HepG2 (cell line): ENCODE measurements around the gene CARTPT. TPM values are rescaled to one million over a fixed set of nuclear protein-coding genes. Genes with fewer than 3 reads are reported as not detected.

Experiments
- AGO2 ChIP-seq: fragments of 200-400 bp; formaldehyde crosslinking; optimal IDR thresholded peaks from 2 replicates; pipeline ENCODE3; 2017; ENCODE audit warnings: mild to moderate bottlenecking, low read depth, low read length, moderate library complexity
- AKAP8 ChIP-seq: sonication (generic); formaldehyde crosslinking; IDR thresholded peaks from 2 replicates; pipeline ENCODE4 v1.5.1; 2020; ENCODE audit warnings: mild to moderate bottlenecking, missing genetic modification reagents
- ARID5B ChIP-seq: IDR thresholded peaks from 2 replicates; pipeline ENCODE4 v1.4.0; 2020; ENCODE audit warnings: mild to moderate bottlenecking, missing genetic modification reagents
- BORCS8-MEF2B ChIP-seq: sonication (generic); formaldehyde crosslinking; IDR thresholded peaks from 2 replicates; pipeline ENCODE4 v1.8.0; 2022; ENCODE audit warnings: mild to moderate bottlenecking, missing genetic modification reagents
- BRD4 ChIP-seq: sonication (generic); formaldehyde crosslinking; IDR thresholded peaks from 2 replicates; pipeline ENCODE4 v1.4.0; 2020; ENCODE audit warnings: missing genetic modification reagents
- GATAD2A ChIP-seq: IDR thresholded peaks from 2 replicates; pipeline ENCODE4 v1.6.1; 2016
- HCFC1 ChIP-seq: fragments of 150-350 bp; IDR thresholded peaks from 2 replicates; pipeline ENCODE4 v1.6.1; 2014; ENCODE audit warnings: low read depth, low read length
- HMG20A ChIP-seq: IDR thresholded peaks from 2 replicates; pipeline ENCODE4 v1.6.1; 2016; ENCODE audit warnings: borderline replicate concordance
- JUNB ChIP-seq: sonication (generic); formaldehyde crosslinking; IDR thresholded peaks from 2 replicates; pipeline ENCODE4 v1.8.0; 2022; ENCODE audit warnings: missing genetic modification reagents, mild to moderate bottlenecking, borderline replicate concordance
- KMT2B ChIP-seq: IDR thresholded peaks from 2 replicates; pipeline ENCODE4 v1.6.1; 2016; ENCODE audit warnings: missing genetic modification reagents, missing compliant biosample characterization
- NCOR1 ChIP-seq: fragments of 200-600 bp; sonication (generic); IDR thresholded peaks from 2 replicates; pipeline ENCODE4 v1.7.0; 2017; ENCODE audit warnings: antibody characterized with exemption, low read length, borderline replicate concordance
- NR2C2 ChIP-seq: sonication (generic); formaldehyde crosslinking; IDR thresholded peaks from 2 replicates; pipeline ENCODE4 v1.4.0; 2020; ENCODE audit warnings: missing genetic modification reagents, mild to moderate bottlenecking, moderate library complexity, borderline replicate concordance
- RARA ChIP-seq: IDR thresholded peaks from 2 replicates; pipeline ENCODE4 v1.6.1; 2016; ENCODE audit warnings: missing genetic modification reagents, missing compliant biosample characterization
- RBAK ChIP-seq: sonication (generic); formaldehyde crosslinking; IDR thresholded peaks from 2 replicates; pipeline ENCODE4 v1.5.1; 2020; ENCODE audit warnings: mild to moderate bottlenecking, missing genetic modification reagents
- RCOR2 ChIP-seq: IDR thresholded peaks from 2 replicates; pipeline ENCODE4 v1.6.1; 2016; ENCODE audit warnings: missing biosample characterization, missing genetic modification reagents
- RFX3 ChIP-seq: IDR thresholded peaks from 2 replicates; pipeline ENCODE4 v1.6.1; 2016; ENCODE audit warnings: missing biosample characterization, missing genetic modification reagents
- SCMH1 ChIP-seq: sonication (generic); formaldehyde crosslinking; IDR thresholded peaks from 2 replicates; pipeline ENCODE4 v1.9.0; 2021; ENCODE audit warnings: missing genetic modification reagents, mild to moderate bottlenecking, borderline replicate concordance
- SKI ChIP-seq: fragments of 450-650 bp; IDR thresholded peaks from one replicate; pipeline ENCODE4 v1.6.1; 2018; ENCODE audit warnings: mild to moderate bottlenecking; ENCODE audit not compliant: partially characterized antibody
- SRSF1 ChIP-seq: fragments of 200-400 bp; formaldehyde crosslinking; optimal IDR thresholded peaks from 2 replicates; pipeline ENCODE3; 2017; ENCODE audit warnings: mild to moderate bottlenecking, low read depth, low read length, moderate library complexity
- ZBTB26 ChIP-seq: IDR thresholded peaks from 2 replicates; pipeline ENCODE4 v1.6.1; 2016; ENCODE audit warnings: missing compliant biosample characterization, missing genetic modification reagents, borderline replicate concordance
- ZBTB38 ChIP-seq: sonication (generic); formaldehyde crosslinking; IDR thresholded peaks from 2 replicates; pipeline ENCODE4 v1.5.1; 2020; ENCODE audit warnings: mild to moderate bottlenecking, missing genetic modification reagents
- ZC3H4 ChIP-seq: sonication (generic); formaldehyde crosslinking; IDR thresholded peaks from 2 replicates; pipeline ENCODE4 v1.4.0; 2020; ENCODE audit warnings: missing genetic modification reagents, borderline replicate concordance
- ZKSCAN5 ChIP-seq: sonication (generic); formaldehyde crosslinking; IDR thresholded peaks from 2 replicates; pipeline ENCODE4 v1.5.1; 2020; ENCODE audit warnings: mild to moderate bottlenecking, missing genetic modification reagents
- ZMYM4 ChIP-seq: sonication (generic); formaldehyde crosslinking; IDR thresholded peaks from 2 replicates; pipeline ENCODE4 v1.8.1; 2023; ENCODE audit warnings: mild to moderate bottlenecking, missing genetic modification reagents
- ZNF280B ChIP-seq: sonication (generic); formaldehyde crosslinking; IDR thresholded peaks from 2 replicates; pipeline ENCODE4 v1.5.0; 2020; ENCODE audit warnings: missing genetic modification reagents, mild to moderate bottlenecking, borderline replicate concordance
- ZNF766 ChIP-seq: sonication (generic); formaldehyde crosslinking; IDR thresholded peaks from 2 replicates; pipeline ENCODE4 v1.5.0; 2020; ENCODE audit warnings: missing genetic modification reagents, borderline replicate concordance
- polyA plus RNA-seq, 8 experiments: library from polyadenylated mRNA; depleted of rRNA in 3 of 8; stranded (reverse) in 7 of 8; unstranded in 1 of 8; fragments of >200 nt; fragmentation: Illumina TruSeq in 4 of 8; extraction: Trizol in 4 of 8; gene quantifications; 2 replicates each; pipeline versions ENCODE4 v1.2.1 to v1.2.3, GENCODE V29; 2011 to 2016; ENCODE audit warnings: low read depth in 4 of 8, missing spikeins in 1 of 8, mixed read lengths in 1 of 8; ENCODE audit not compliant: insufficient read depth in 1 of 8
- total RNA-seq, 5 experiments: library from RNA; depleted of rRNA; stranded (reverse); fragments of >200 nt; fragmentation: Illumina TruSeq; extraction: Trizol; gene quantifications; 2 replicates each; pipeline ENCODE4 v1.2.3, GENCODE V29; 2016; ENCODE audit warnings: low read depth in 1 of 5

The CARTPT gene
- total and polyA plus RNA-seq, 2 of the 13 experiments (the other 11 are each of a cell fraction or from before 2014, with no cell fraction given): not detected

GRCh38 chr5:71706906-71707305 lies 12.2 kb upstream of the CARTPT start (continued):
- TF ChIP-seq ZBTB26 (CRISPR knock-in tag): no peak
- 0 out of 2 replicates have a peak, but pooled peaks have one; percentile 27 for TF ChIP-seq ZMYM4 (CRISPR knock-in tag)
- no peak for TF ChIP-seq KMT2B
- no peak for TF ChIP-seq HCFC1
- no peak for TF ChIP-seq ZNF766 (CRISPR knock-in tag)
- no peak for TF ChIP-seq AGO2
- 0 out of 2 replicates have a peak, but pooled peaks have one; percentile 15 for TF ChIP-seq HMG20A (CRISPR knock-in tag)
- no peak for TF ChIP-seq RBAK (CRISPR knock-in tag)
- no peak for TF ChIP-seq NR2C2
- TF ChIP-seq RFX3 (CRISPR knock-in tag): no peak
- no peak for TF ChIP-seq SCMH1 (CRISPR knock-in tag)
- no peak for TF ChIP-seq ZBTB38 (CRISPR knock-in tag)
- peak; percentile 56 for TF ChIP-seq ARID5B (CRISPR knock-in tag)
- no peak for TF ChIP-seq BRD4 (CRISPR knock-in tag)
- TF ChIP-seq JUNB (CRISPR knock-in tag): no peak
- no peak for TF ChIP-seq AKAP8 (CRISPR knock-in tag)
- no peak for TF ChIP-seq ZNF280B (CRISPR knock-in tag)
- TF ChIP-seq SRSF1: no peak
- TF ChIP-seq SKI: peak; percentile 25
- no peak for TF ChIP-seq ZC3H4 (CRISPR knock-in tag)
- TF ChIP-seq NCOR1: peak; percentile 58; the same call in 1 of the 2 replicates
- 0 out of 2 replicates have a peak, but pooled peaks have one; percentile 31 for TF ChIP-seq GATAD2A (CRISPR knock-in tag)
- TF ChIP-seq RARA (CRISPR knock-in tag): peak; percentile 44; the same call in 1 of the 2 replicates
- TF ChIP-seq BORCS8-MEF2B (CRISPR knock-in tag): no peak
- no peak for TF ChIP-seq ZKSCAN5 (CRISPR knock-in tag)
- no peak for TF ChIP-seq RCOR2
